Measurements from ENCODE around the gene IP6K1. TPM values are rescaled to one million over a fixed set of nuclear protein-coding genes. Genes with fewer than 3 reads are reported as not detected.
A peak's percentile ranks its signal among the peaks of the same experiment; 100 is the strongest.
"Not testable (repeated sequence)": the region's sequence is repeated elsewhere in the genome, so short reads cannot be mapped to it uniquely, and the experiment has no call there.

The IP6K1 gene
- total and polyA plus RNA-seq, 7 donors: 13.8 to 37.1 (median 29.1) TPM

DNA sequence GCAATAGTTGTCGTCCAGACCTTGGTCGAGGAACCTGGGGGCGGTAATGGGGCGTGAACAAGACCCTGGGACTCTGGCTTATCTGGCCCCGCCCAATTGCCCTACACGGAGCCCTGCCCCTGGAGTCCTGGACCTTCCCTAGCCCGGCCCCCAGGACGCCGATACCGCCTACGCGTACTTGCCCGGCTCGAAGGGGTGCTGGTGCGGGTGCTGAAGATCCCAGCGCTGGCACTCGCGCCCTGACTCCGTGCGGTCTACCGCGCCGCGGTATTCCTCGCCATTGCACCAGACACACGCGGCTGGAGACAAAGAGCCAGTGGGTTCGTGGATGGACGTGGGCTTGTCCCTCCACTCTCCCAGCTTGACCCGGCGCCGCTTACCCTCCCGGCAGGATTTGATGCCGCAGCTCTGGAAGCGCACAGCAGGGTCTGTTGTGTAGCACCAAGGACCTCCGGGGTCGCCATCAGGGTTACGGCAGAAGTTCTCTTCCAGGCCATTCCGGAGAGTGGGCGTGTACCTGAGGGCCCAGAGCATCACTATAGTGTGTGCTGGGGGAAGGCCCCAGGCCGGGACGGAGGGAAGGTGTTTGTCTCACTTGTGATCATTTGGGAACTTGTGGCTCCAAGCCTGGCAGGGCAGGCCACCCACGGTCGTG is 99.4 kb downstream of the IP6K1 start:
- 7 to 15% methylated on average over 44 of the region's 44 CpGs for WGBS, 2 donors
- Histone ChIP-seq H3K4me3 (peak overlapping the region in 3 of 4 donors; percentile 15 to 21 (median 19)), H3K27me3 (peaks cover 0 to 28% (median 15%) of the 10 kb centered on the region in 3 donors), H3K36me3 (peaks cover 6 to 27% (median 20%) of the 10 kb centered on the region in 4 donors), H3K4me1 (peaks cover 0 to 39% (median 34%) of the 10 kb centered on the region in 4 donors)
- DNase-seq; H3K27ac ChIP-seq; intact Hi-C loops (cut with DNase I); H3K9me3 ChIP-seq: not testable (repeated sequence)

DNA sequence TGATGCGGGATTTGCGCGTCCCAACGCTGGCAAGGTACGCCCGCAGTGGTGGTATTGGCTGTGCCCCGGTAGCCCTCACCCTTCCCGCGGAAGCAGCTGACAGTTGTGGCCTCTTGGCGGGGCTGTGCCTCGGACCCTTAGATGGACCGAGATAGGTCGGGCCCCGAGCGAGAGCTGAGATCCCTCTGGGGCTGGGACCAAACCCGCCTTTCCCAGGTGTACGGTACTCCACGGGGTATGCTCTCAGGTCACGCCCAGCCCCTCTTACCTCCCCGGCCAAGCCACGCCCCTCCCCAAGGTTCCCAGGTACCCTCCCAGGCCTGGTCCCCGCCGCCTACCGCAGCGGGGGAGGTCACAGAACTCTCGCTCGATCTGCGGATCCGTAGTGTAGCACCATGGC is 100.0 kb downstream of the IP6K1 start:
- 3 to 5% methylated on average over 25 of the region's 29 CpGs for WGBS, 2 donors
- peaks cover 6 to 33% (median 21%) of the 10 kb centered on the region in 4 donors for H3K36me3 ChIP-seq
- peaks cover 0 to 28% (median 15%) of the 10 kb centered on the region in 3 donors for H3K27me3 ChIP-seq
- peaks cover 0 to 37% (median 30%) of the 10 kb centered on the region in 4 donors for H3K4me1 ChIP-seq
- intact Hi-C loops (cut with DNase I); H3K27ac ChIP-seq; H3K9me3 ChIP-seq: not testable (repeated sequence)
- peak; percentile 82 for DNase-seq
- H3K4me3 ChIP-seq: peak overlapping the region in 3 of 4 donors; percentile 15 to 21 (median 19)

- intact Hi-C loops (cut with DNase I); H3K9me3 ChIP-seq; H3K27ac ChIP-seq; H3K4me3 ChIP-seq; DNase-seq: not testable (repeated sequence)
- 28 to 42% methylated on average over 35 to 36 of the region's 36 CpGs for WGBS, 2 donors
- Histone ChIP-seq H3K27me3 (peaks cover 0 to 28% (median 15%) of the 10 kb centered on the region in 3 donors), H3K4me1 (peaks cover 0 to 32% (median 25%) of the 10 kb centered on the region in 4 donors), H3K36me3 (peaks cover 10 to 38% (median 26%) of the 10 kb centered on the region in 4 donors)
Measured at GRCh38 chr3:49685846-49686245, 100.5 kb downstream of the IP6K1 start.

- Histone ChIP-seq H3K4me1 (peaks cover 0 to 24% (median 18%) of the 10 kb centered on the region in 4 donors), H3K27me3 (peaks cover 0 to 28% (median 15%) of the 10 kb centered on the region in 3 donors), H3K36me3 (peaks cover 18 to 45% (median 32%) of the 10 kb centered on the region in 4 donors)
- H3K4me3 ChIP-seq; H3K9me3 ChIP-seq; intact Hi-C loops (cut with DNase I); H3K27ac ChIP-seq; DNase-seq: not testable (repeated sequence)
- 94 to 96% methylated on average over 10 of the region's 10 CpGs for WGBS, 2 donors
Measured at GRCh38 chr3:49685103-49685502, 101.2 kb downstream of the IP6K1 start.

DNA sequence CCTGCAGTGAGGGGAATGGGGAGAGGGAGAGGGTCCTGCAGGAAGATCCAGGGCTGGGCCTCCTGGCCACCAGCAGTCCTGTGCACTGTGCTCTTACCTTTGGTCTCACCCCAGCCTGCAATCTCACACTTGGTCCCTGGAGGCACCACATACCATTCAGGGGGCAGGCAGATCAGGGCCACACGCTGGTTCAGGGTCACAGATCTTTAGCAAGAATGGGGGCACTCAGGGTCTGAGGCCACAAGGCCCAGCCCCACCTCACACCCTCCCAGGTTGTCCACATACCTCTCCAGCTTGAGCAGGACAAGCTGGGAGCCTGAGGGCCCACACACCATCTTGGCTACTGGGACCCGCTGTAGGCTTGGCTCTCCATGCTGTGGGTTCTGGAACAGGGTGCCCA is 101.9 kb downstream of the IP6K1 start:
- WGBS, 2 donors: 92 to 94% methylated on average over 2 of the region's 2 CpGs
- peaks cover 0 to 20% (median 15%) of the 10 kb centered on the region in 4 donors for H3K4me1 ChIP-seq
- peaks cover 0 to 28% (median 15%) of the 10 kb centered on the region in 3 donors for H3K27me3 ChIP-seq
- intact Hi-C loops (cut with DNase I); H3K9me3 ChIP-seq; DNase-seq; H3K27ac ChIP-seq; H3K4me3 ChIP-seq: not testable (repeated sequence)
- peaks cover 24 to 52% (median 35%) of the 10 kb centered on the region in 4 donors for H3K36me3 ChIP-seq

DNA sequence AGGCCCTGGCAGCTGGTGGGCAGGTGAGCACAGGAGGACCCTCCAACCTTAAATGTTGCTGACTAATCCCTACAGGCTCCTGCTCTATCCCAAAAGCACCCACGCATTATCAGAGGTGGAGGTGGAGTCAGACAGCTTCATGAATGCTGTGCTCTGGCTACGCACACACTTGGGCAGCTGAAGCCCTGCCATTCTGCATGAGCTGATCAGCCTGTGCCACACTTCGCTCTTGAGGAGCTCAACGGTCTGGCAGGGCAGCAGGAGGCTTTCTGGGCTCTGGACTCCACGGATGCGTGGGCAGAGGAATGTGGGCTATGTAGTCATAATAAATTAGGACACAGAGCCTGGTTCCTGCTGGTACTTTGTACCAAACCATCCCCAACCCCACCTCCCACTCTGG is 103.2 kb downstream of the IP6K1 start:
- peaks cover 35 to 64% (median 47%) of the 10 kb centered on the region in 4 donors for H3K36me3 ChIP-seq
- H3K9me3 ChIP-seq: no peaks in the 10 kb centered on the region
- peaks cover 0 to 28% (median 15%) of the 10 kb centered on the region in 3 donors for H3K27me3 ChIP-seq
- intact Hi-C loops (cut with DNase I): no loop called here
- TF ChIP-seq POLR2A (IDR thresholded peaks at IDR 0.05) (no peak), POLR2AphosphoS5 (IDR thresholded peaks at IDR 0.05) (no peak), EP300 (IDR thresholded peaks at IDR 0.05) (no peak), CTCF (IDR thresholded peaks at IDR 0.05) (no peak)
- H3K4me3 ChIP-seq: no peak overlapping the region
- 91 to 93% methylated on average over 6 of the region's 6 CpGs for WGBS, 2 donors
- no peak overlapping the region for H3K27ac ChIP-seq
- peaks cover 0 to 13% (median 9%) of the 10 kb centered on the region in 4 donors for H3K4me1 ChIP-seq
- DNase-seq: no peak

DNA sequence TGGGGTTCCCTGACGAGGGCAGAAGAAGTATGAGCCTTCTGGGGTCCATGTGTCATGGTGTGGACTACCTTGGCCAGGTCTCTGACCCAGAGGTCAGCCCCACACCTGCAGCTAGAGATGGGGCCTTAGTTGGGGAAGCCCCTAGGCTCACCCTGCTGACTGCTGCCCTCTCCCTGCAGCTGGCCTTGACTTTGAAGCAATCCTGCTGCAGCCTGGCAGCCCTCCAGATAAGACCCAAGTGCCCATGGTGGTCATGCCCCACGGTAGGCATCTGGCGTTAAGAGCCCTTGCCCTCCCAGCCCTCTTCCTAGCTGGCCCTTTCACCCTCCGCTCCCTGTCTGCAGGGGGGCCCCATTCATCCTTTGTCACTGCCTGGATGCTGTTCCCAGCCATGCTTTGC is 104.8 kb downstream of the IP6K1 start:
- TF ChIP-seq CTCF (IDR thresholded peaks at IDR 0.05) (no peak), POLR2A (IDR thresholded peaks at IDR 0.05) (no peak), POLR2AphosphoS5 (IDR thresholded peaks at IDR 0.05) (no peak), EP300 (IDR thresholded peaks at IDR 0.05) (no peak)
- DNase-seq: no peak
- no peaks in the 10 kb centered on the region for H3K9me3 ChIP-seq
- H3K27me3 ChIP-seq: peaks cover 0 to 12% (median 4%) of the 10 kb centered on the region in 3 donors
- no peak overlapping the region for H3K27ac ChIP-seq
- peaks cover 0 to 8% (median 3%) of the 10 kb centered on the region in 4 donors for H3K4me1 ChIP-seq
- WGBS, 2 donors: 86 to 93% methylated on average over 4 of the region's 4 CpGs
- intact Hi-C loops (cut with DNase I): no loop called here
- peaks cover 35 to 81% (median 63%) of the 10 kb centered on the region in 4 donors for H3K36me3 ChIP-seq
- H3K4me3 ChIP-seq: no peak overlapping the region

Measured in sigmoid colon (tissue), 7 donors.